HG02798 (cell line): ENCODE measurements around the gene KRT38.

Source experiments
- ATAC-seq: cut with Tn5 transposase; IDR thresholded peaks from one replicate; pipeline ENCODE4 v1.9.1; 2021; ENCODE audit warnings: mild to moderate bottlenecking; ENCODE audit not compliant: unreplicated experiment, poor library complexity

KRT38 gene

DNA sequence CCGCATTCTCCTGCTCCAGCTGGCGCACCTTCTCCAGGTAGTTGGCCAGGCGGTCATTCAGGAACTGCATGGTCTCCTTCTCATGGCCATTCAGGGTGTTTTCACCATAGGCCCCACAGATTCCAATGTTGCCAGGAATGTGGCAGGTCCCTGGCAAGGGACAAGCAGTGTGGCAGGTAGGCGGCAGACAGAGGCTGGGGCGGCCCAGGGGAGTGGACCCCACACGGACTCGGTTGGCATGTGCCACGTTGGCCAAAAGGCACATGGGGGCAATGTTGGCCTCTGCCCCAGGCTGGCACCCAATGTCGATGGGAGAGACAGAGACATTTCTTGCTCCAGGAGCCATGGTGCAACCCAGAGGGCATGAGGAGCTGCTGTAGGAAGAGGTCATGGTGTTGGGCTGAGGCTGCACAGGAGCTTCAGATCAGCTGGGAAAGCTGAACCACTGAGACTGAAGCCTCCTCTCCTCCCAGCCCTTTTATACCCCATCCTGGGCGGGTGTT, at the start of gene KRT38:
TSS of gene KRT38 (minus strand) at position 453 of the 503 bp plus-strand sequence. CDS start at position 391, 62 bp downstream.
- no peak for ATAC-seq

- ATAC-seq = no peak
Measured at GRCh38 chr17:41489531-41489930, 48.7 kb upstream of the KRT38 start, which contains the start of gene KRT36. Gene KRT36 (minus strand): TSS chr17:41489910. CDS start chr17:41489864, 46 bp downstream.

GRCh38 chr17:41486809-41487530, 46.2 kb upstream of the KRT38 start:
- ATAC-seq = no peak

DNA sequence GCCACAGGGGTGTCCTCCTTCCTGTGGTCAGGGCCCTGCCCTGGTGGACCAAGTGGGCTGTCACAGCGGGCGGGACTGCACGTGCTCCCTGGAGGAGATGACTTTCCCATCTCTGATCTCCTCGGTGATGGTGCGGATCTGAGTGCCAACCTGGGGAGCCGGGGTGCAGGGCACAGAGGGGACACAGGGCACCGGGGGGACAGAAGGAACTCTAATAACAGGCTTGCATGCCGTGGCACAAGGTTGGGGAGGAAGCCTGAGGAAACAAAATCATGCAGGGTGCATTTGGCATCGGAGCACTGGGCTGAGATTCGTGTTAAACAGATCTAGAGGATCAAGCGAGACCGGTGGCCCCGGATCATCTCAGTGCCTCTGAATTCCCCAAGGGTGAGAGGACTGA, 45.5 kb upstream of the KRT38 start:
- no peak for ATAC-seq

DNA sequence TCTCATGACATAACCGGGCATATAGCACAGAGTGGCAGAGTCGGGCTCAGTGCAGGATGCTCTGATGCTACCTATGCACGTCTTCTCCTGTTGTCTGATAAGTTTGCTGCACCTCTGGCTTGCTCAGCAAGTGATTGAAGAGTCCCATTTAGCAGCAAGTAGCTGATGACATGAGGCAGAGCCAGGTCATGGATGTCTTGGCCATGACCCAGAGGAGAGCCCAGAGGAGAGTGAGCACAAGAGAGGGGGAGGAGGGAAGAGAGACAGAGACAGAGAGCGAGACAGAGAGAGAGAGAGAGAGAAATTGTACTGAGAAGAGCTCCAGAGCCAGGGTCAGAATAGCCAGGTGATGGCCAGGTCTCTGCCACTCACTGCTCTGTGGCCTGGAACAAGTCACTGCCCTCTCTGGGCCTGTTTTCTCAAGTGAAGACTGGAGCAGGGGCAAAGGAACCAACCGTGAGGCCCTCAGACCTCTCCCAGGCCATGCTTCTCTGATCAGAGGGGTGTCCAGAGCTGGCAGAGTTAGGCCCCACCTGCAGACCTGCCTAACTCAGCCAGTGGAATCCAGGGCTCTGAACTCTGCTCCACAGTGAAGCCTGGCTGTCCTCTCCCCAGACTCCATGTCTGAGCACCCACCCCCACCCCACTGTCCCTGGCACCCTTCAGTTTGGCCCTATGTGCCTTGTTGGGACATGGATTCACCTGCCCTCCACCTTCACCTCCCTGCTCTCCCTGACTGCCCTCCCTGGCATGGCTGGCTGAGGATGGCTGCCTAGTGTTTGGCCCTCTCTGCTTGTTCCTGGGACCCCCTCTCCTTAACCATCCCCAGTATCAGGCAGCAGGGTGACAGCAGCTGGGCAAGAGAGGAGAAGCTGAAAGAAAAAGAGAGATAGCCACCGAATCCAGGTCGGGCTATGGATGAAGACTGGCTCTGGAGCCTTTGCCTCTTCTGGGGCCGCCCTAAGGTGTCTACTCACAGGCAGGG, 44.4 kb upstream of the KRT38 start:
- ATAC-seq = no peak

DNA sequence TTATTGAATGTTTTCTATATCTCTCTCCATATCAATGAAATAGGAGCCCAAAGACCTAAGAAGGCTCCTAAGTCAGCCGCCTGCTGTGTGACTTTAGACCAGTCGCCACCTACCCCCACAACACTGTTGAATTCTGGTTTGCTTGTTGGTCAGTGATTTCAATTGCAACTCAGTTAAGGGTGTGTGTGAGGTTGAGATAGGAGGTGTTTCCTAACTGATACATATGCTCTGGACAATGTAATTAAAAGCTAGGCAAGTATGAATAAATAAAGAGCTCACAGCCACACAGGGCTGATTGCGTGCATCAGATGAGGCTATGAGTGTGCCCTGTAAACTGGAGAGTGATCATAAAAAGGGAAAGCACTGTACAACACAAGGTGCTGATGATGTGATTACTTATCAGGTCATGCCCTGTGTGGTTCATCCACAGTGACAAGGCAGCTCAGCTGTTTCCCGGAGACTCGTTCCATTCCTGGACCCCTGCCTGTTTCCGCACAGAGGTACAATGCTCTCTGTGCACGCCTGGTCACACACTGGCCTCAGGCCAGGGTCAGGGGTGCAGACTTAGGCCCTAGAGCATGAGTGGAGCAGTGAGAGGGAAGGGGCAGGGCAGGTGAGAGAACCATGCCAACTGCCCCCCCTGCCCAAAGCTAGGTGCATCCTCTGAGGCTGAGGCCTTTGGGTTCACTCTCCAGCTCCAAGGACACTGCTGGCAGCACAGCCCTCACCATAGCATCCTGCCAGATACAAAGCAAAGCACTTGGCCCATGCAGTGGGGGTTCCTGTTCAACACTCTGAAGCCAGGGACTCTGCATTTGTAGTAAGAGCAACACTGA, 43.4 kb upstream of the KRT38 start:
- no peak for ATAC-seq

- ATAC-seq = no peak
Measured at GRCh38 chr17:41483531-41483930, 42.7 kb upstream of the KRT38 start.

- ATAC-seq = no peak
Measured at GRCh38 chr17:41481036-41481435, 40.3 kb upstream of the KRT38 start, which contains the start of gene KRT35. Gene KRT35 (minus strand): TSS chr17:41481151. CDS start chr17:41481097, 54 bp downstream.

DNA sequence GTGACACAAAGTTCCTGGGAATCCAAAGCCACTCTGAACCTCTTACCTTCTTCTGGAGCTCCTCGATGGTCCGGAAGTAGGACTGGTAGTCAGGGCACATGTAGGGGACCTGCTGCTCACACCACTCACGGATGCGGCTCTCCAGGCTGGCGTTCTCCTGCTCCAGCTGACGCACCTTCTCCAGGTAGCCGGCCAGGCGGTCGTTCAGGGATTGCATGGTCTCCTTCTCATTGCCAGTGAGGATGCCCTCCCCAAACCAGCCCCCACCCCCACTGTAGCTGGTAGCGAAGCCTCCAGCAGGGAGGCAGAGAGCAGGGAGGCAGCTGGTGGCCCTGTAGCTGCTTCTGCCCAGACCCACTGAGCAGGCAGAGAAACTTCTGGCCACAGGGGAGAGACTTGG, 39.8 kb upstream of the KRT38 start:
- no peak for ATAC-seq

GRCh38 chr17:41480136-41480535, 39.4 kb upstream of the KRT38 start:
- ATAC-seq = no peak

DNA sequence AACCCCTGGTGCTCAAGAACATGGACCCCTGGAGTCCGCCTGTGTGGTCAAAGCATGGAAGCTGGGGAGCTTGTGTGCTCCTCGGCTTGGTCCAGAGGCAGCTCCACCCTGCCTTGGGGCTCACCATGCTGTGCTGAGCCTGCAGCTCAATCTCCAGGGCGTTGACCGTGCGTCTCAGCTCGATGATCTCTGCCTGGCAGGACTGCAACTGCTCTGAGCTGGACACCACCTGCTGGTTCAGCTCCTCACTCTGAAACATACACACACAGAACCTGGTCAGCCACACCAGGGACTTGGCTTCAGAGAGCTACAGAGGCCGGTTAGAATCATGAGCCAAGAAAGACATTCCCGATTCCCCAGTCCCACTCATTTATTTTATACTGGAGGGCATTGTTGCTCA, 37.5 kb upstream of the KRT38 start:
- ATAC-seq = no peak

GRCh38 chr17:41476866-41477815, 36.4 kb upstream of the KRT38 start:
- no peak for ATAC-seq

GRCh38 chr17:41475421-41475820, 34.6 kb upstream of the KRT38 start:
- ATAC-seq = no peak

DNA sequence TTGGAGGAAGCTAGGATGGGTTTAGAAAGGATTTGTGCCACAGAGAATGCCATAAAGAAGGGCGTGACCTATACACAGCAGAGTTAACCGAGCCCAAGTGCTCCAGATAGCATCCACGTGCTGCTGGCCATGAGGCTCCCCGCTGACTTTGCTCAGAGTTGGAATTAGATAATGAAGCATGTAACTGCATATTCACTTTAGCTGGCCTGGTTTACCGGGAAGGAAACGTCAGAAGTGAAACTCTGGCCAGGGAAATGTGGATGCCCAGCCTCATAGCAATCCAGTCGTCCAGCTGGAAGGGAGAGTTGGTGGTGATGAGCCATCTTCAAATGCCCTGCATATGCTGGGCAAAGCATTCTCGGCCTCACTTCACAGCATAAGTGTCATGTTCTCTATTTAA, 34.1 kb upstream of the KRT38 start:
- no peak for ATAC-seq

DNA sequence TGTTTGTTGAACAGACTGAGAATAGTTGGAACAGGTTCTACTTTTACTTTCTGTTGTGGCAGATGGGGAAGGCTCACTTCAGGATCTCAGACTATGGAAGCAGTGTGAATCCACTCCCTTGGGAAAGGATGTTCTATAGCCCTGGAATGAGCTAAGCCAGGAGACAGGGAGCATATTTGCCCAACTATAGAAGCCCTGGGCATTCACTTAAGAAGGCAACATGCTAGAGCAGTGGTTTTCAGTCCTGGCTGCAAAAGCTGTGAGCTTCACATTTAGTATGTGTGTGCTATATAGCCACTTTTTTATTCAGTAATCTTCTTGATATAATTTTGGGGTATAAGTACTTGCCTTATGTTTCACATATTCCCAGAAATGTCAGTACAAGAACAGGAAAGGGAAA, 27.6 kb upstream of the KRT38 start:
- ATAC-seq = no peak

DNA sequence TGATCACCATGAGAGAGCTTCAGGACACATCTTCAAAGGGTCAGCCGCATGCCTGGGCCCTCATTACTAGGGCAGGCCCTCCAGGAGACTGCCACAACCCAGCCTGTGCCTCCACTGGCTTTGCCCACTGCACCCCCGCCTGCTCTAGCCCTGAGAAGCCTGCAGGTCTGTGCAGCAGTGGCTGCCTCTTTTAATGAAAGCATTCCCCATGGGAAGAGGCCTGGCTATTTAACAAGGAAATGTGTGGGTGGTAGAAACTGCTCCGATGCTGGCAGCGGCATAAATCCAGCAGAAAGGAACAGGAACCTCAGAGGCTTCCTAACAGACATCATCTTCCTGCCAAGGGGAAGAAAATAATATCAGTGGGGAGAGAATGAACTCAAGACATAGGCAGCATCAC, 26.8 kb upstream of the KRT38 start:
- ATAC-seq = no peak

DNA sequence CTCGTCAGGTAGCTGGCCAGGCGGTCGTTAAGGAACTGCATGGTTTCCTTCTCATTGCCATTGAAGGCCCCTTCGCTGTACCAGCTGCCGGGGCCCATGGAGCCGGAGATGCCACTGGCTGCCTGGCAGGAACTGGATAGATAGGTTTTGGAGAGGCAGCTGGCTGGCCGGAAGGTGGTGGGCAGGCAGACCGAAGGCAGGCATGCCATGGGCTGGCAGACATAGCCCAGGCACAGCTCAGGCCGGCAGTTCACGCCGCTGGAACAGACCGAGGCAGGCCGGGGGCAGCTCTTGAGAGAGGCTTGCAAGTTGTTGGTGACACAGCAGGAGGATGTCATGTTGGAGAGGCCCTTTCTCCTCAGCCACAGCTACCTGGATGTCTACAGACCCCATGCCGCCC, 26.2 kb upstream of the KRT38 start, which contains the start of gene KRT32:
TSS of gene KRT32 (minus strand) at position 399 of the 400 bp plus-strand sequence. CDS start at position 338, 61 bp downstream.
- ATAC-seq = no peak

DNA sequence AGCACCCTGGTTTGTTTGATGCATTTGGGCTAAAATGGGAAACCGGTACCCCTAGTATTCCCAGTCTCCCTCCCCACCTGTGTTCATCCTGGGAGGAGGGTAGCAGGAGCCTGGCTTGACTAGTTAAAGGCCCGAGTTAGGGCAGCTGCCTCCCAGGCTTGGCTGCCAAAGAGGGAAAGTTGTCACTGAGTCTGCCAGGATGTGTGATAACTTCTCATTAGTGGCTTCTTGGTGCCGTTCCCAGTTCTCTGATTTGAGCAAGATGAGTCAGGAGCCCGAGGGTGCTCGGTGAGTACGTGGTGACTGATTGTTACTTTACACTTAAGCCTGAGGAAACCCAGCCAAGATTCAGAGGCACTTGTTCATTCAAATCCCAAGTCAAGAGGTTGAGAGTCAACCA, 23.9 kb upstream of the KRT38 start:
- no peak for ATAC-seq

- ATAC-seq = no peak
Measured at GRCh38 chr17:41464173-41464572, 23.4 kb upstream of the KRT38 start.
